HEK293T (cell line): ENCODE data around the gene CCNE1.

Source experiments
- CTCF ChIA-PET: fragments of 350-600 bp; formaldehyde crosslinking; extraction: SDS; loops from one replicate; lab custom pipeline; 2021; ENCODE audit warnings: antibody characterized with exemption, inconsistent platforms; lab: Yijun Ruan, JAX
- POLR2A ChIA-PET: fragments of 350-600 bp; formaldehyde crosslinking; extraction: SDS; loops from one replicate; lab custom pipeline; 2020; ENCODE audit warnings: antibody characterized with exemption, inconsistent platforms; lab: Yijun Ruan, JAX
- DNase-seq: peaks from one replicate; pipeline ENCODE4 v3.0.0; 2012; ENCODE audit warnings: mixed read lengths; ENCODE audit errors: extremely low spot score
- ARNT ChIP-seq: fragments of 450-650 bp; IDR thresholded peaks from 2 replicates; pipeline ENCODE4 v1.6.1; 2017; ENCODE audit warnings: mild to moderate bottlenecking
- BHLHE40 ChIP-seq: fragments of 450-650 bp; IDR thresholded peaks from 2 replicates; pipeline ENCODE4 v1.6.1; 2016; ENCODE audit warnings: mild to moderate bottlenecking, moderate library complexity, borderline replicate concordance
- CTBP1 ChIP-seq: fragments of 450-650 bp; IDR thresholded peaks from 2 replicates; pipeline ENCODE4 v1.6.1; 2016; ENCODE audit warnings: borderline replicate concordance
- ELF4 ChIP-seq: fragments of 450-650 bp; IDR thresholded peaks from 2 replicates; pipeline ENCODE4 v1.6.1; 2017; ENCODE audit warnings: antibody characterized with exemption
- FOXA1 ChIP-seq: fragments of 450-650 bp; IDR thresholded peaks from 2 replicates; pipeline ENCODE4 v1.6.1; 2016; ENCODE audit warnings: mild to moderate bottlenecking
- FOXK2 ChIP-seq: fragments of 450-650 bp; IDR thresholded peaks from 2 replicates; pipeline ENCODE4 v1.6.1; 2016; ENCODE audit warnings: mild to moderate bottlenecking
- FOXM1 ChIP-seq: fragments of 450-650 bp; IDR thresholded peaks from 2 replicates; pipeline ENCODE4 v1.6.1; 2017; ENCODE audit warnings: mild to moderate bottlenecking, borderline replicate concordance
- HDGF ChIP-seq: fragments of 450-650 bp; IDR thresholded peaks from 2 replicates; pipeline ENCODE4 v1.6.1; 2017; ENCODE audit warnings: antibody characterized with exemption, borderline replicate concordance
- L3MBTL2 ChIP-seq: fragments of 450-650 bp; conservative IDR thresholded peaks from 2 replicates; pipeline ENCODE4 v1.6.1; 2016; ENCODE audit warnings: mild to moderate bottlenecking
- LEF1 ChIP-seq: fragments of 450-650 bp; IDR thresholded peaks from 2 replicates; pipeline ENCODE4 v1.6.1; 2017; ENCODE audit warnings: mild to moderate bottlenecking, borderline replicate concordance
- NFRKB ChIP-seq: fragments of 450-650 bp; IDR thresholded peaks from 2 replicates; pipeline ENCODE4 v1.6.1; 2016; ENCODE audit warnings: mild to moderate bottlenecking, moderate library complexity
- PKNOX1 ChIP-seq: fragments of 450-650 bp; IDR thresholded peaks from 2 replicates; pipeline ENCODE4 v1.6.1; 2016
- SP1 ChIP-seq: fragments of 450-650 bp; IDR thresholded peaks from 2 replicates; pipeline ENCODE4 v1.6.1; 2017
- SUZ12 ChIP-seq: fragments of 450-650 bp; IDR thresholded peaks from 2 replicates; pipeline ENCODE4 v1.6.1; 2016; ENCODE audit warnings: mild to moderate bottlenecking
- TARDBP ChIP-seq: fragments of 450-650 bp; IDR thresholded peaks from 2 replicates; pipeline ENCODE4 v1.6.1; 2016
- ZNF384 ChIP-seq: fragments of 450-650 bp; IDR thresholded peaks from 2 replicates; pipeline ENCODE4 v1.6.1; 2016

Gene CCNE1

GRCh38 chr19:29769997-29770396, 41.8 kb upstream of the CCNE1 start:
- ChIA-PET POLR2A (no interaction called here), CTCF (interaction anchor here (0.8 to 2.5 kb wide), 2 partner anchors 10 to 153 kb away, joined by 3 to 10 read pairs; no protein-coding TSS in a partner anchor)
- TF ChIP-seq SP1 (no peak), NFRKB (no peak), ELF4 (no peak), LEF1 (no peak), FOXM1 (no peak), PKNOX1 (no peak), BHLHE40 (no peak), L3MBTL2 (no peak), ARNT (no peak), CTBP1 (no peak), ZNF384 (no peak), FOXA1 (no peak), SUZ12 (no peak), FOXK2 (no peak), TARDBP (no peak), HDGF (no peak)

GRCh38 chr19:29770648-29771047, 41.1 kb upstream of the CCNE1 start:
- ChIA-PET POLR2A (no interaction called here), CTCF (interaction anchor here (0.8 to 1.3 kb wide), 4 partner anchors 8 to 154 kb away, joined by 3 to 5 read pairs (median 4); no protein-coding TSS in a partner anchor)
- TF ChIP-seq FOXM1 (no peak), FOXA1 (no peak), ARNT (no peak), LEF1 (no peak), BHLHE40 (no peak), HDGF (no peak), PKNOX1 (no peak), L3MBTL2 (no peak), FOXK2 (no peak), TARDBP (no peak), NFRKB (no peak), CTBP1 (no peak), SP1 (no peak)

More at GRCh38 chr19:29769997-29770396, 41.8 kb upstream of the CCNE1 start:
- no peak for DNase-seq

GRCh38 chr19:29771708-29772414, 39.9 kb upstream of the CCNE1 start:
- POLR2A ChIA-PET: no interaction called here
- CTCF ChIA-PET: interaction anchor here (0.7 to 1.3 kb wide), 5 partner anchors 9 to 81 kb away, joined by 3 to 5 read pairs (median 3); no protein-coding TSS in a partner anchor
- TF ChIP-seq CTBP1 (no peak), ELF4 (no peak), ARNT (no peak), FOXM1 (no peak), LEF1 (no peak), SP1 (no peak), SUZ12 (no peak), NFRKB (no peak), BHLHE40 (no peak), L3MBTL2 (no peak), PKNOX1 (no peak), FOXA1 (no peak), FOXK2 (no peak), HDGF (no peak), ZNF384 (no peak), TARDBP (no peak)
- peak; percentile 81 for DNase-seq

More at GRCh38 chr19:29770648-29771047, 41.1 kb upstream of the CCNE1 start:
- DNase-seq: no peak

- POLR2A ChIA-PET: no interaction called here
- DNase-seq: no peak
- CTCF ChIA-PET: no interaction called here
- TF ChIP-seq FOXM1 (no peak), SP1 (no peak), L3MBTL2 (no peak), CTBP1 (no peak), NFRKB (no peak), SUZ12 (no peak), PKNOX1 (no peak), ZNF384 (no peak), ELF4 (no peak), BHLHE40 (no peak), FOXA1 (no peak)
Measured at GRCh38 chr19:29772696-29773095, 39.1 kb upstream of the CCNE1 start.

- DNase-seq: no peak
- ChIA-PET POLR2A (no interaction called here), CTCF (no interaction called here)
- TF ChIP-seq FOXA1 (no peak), PKNOX1 (no peak), CTBP1 (no peak), FOXM1 (no peak), FOXK2 (no peak), ELF4 (no peak), NFRKB (no peak), SUZ12 (no peak), ZNF384 (no peak), L3MBTL2 (no peak)
Measured at GRCh38 chr19:29773141-29773540, 38.6 kb upstream of the CCNE1 start.
